Endometrial microvascular endothelial cells (primary cell): Measurements from ENCODE around the gene IL1RAPL2. TPM values are rescaled to one million over a fixed set of nuclear protein-coding genes. Genes with fewer than 3 reads are reported as not detected.
"Not testable (repeated sequence)": the region's sequence is repeated elsewhere in the genome, so short reads cannot be mapped to it uniquely, and the experiment has no call there.

Experiments used
- in situ Hi-C: cut with HindIII; loops from 2 replicates; pipeline ENCODE4 v1.10.0; 2017; ENCODE audit warnings: low sequenced_read_pairs, low pct_unique_long_range_greater_than_20kb; ENCODE audit errors: inconsistent ontology term
- total RNA-seq: library from RNA; depleted of rRNA; stranded (reverse); fragments of >200 nt; gene quantifications from one replicate; pipeline ENCODE4 v1.2.3, GENCODE V29; 2015; ENCODE audit errors: inconsistent ontology term

IL1RAPL2 gene
- total RNA-seq, 1 donor from 2014 or later, result not detected

DNA sequence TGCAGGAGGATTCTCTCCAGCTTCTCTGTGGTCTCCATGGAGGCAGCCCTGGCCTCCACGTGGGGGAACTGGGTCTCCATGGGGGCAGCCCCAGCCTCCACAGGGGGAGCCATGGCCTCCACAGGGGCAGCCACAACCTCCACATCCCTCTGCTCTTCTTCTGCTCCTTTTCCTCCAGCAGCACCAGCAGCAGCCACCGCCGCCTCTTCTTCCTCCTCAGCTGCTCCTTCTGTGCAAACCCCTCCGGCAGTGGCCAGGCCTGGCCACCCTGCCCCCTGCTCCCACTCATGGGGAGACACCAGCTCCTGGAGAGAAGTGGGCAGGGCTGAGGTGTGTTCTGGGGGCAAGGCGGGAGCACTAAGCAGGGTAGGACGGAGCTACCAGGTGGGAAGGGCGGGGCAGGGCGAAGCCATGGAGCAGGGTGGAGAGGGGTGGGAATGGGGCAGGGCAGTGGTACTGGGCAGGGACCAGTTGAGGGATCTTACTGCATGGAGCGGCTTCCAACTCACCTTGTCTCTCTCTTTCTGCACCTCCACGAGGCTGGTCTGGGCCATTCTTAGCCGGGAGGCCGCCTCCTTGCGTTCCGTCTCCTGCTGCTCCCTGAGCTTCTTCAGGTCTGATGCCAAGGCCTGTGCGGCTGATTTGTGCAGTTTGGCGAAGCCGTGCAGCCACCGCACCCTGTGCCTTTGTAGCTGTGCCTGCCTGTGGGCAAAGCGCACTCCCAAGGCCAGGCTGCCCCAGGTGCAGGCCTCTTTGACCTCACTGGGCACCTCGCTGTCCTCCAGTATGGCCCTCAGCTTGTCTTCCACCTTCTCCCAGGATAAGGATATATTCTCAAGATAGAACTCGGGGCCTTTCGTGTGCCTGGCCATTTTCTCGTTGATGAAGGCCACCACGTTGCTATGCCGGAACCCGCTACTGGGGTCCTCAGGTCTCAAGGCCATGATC lies 653.7 kb downstream of the IL1RAPL2 start:
- in situ Hi-C loops, result no loop called here

DNA sequence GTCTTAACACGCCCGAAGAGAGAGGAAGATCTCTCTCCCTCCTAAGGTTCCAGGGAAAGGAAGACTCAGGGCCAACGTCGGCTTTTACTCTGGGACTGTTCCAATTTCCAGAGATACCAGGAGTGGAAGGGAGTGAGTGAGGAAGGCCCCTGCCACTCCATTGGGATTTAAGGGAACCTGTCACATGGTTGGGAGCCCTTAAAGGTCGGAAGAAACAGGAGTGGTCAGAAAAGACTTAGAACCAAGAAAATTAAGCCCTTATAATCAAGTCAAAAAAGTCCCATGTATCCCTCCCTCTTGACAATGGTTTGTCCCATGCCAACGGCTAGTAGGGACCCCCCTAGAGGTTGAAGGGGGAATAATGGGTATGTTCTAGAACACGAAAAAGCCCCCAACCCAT lies 654.6 kb downstream of the IL1RAPL2 start, which contains the start of gene TEX13A:
Gene TEX13A, minus strand, starts transcription at position 59 of the 400 bp plus-strand sequence. CDS start 297 bp downstream, outside the sequence.
- in situ Hi-C loops, result no loop called here

DNA sequence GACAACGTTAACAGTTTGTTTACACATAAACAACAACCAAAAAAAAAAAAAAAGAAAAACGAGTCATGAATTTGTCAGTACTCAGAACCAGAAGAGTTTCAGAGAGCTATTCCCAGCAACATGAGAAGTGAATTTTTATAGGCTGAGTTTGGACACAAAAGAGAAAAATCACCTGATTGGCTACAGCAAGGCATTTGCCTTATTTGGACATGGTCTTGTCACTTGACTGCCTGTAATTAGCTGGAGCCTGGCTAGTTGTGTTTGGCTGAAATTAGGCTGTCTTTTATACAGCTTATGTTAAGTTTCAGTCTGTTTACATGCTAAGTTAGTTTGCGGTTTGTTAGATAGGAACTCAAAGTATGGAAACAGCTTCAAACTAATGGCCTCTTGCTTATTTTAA lies 655.4 kb downstream of the IL1RAPL2 start:
- in situ Hi-C loops, result no loop called here

DNA sequence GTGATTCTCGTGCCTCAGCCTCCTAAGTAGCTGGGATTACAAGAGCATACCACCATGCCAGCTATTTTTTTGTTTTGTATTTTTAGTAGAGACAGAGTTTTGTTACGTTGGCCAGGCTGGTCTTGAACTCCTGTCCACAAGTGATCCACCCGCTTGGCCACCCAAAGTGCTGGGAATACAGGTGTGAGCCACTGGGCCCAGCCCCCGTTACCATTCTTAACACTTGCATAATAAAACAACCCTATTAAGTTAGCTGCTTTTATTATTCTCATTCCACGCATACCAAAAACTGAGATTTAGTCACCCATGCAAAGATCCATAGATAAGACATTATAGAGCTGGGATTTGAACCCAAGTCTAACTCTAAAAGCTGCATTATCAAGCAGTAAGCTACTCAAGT lies 660.5 kb downstream of the IL1RAPL2 start:
- in situ Hi-C loops, result no loop called here

DNA sequence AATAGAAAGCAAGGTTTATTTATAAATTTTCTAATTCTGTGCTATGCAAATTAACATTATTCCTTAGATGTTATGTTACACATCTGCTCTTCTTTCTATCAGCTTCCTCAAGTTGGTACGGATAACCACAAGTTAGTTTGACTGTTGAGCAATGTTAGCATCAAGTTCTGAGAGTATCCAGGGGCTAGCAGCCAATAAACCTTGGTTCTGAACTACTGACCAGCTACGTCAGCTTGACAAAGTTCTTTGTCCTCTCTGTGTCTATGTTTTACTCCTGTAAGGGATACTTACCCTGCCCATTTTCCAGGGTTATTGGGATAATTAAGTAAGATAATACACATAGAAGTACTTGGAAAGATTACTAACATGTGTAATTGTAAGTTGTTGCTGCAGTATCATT lies 662.6 kb downstream of the IL1RAPL2 start:
- in situ Hi-C loops, result no loop called here

DNA sequence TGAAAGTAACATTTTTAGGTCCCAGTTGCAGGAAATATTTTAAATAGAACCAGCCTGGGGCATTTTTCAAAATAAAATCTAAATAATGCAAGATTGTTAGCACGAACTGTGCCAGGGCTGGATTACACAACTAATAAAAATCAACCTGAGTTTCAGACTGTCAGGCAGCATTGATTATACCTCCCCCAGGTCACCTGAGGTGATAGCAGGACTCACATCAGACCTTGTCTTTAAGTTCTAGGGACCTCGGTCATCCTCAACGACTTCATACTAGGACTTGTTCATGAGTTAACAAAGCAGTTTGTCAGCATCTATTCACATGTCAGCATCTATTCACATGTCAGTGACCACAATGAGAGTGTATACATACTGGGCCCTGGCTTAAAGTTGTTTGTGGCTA lies 663.1 kb downstream of the IL1RAPL2 start:
- in situ Hi-C loops, result no loop called here

DNA sequence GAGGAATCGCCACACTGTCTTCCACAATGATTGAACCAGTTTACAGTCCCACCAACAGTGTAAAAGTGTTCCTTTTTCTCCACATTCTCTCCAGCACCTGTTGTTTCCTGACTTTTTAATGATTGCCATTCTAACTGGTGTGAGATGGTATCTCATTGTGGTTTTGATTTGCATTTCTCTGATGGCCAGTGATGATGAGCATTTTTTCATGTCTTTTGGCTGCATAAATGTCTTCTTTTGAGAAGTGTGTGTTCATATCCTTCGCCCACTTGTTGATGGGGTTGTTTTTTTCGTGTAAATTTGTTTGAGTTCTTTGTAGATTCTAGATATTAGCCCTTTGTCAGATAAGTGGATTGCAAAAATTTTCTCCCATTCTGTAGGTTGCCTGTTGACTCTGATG lies 671.4 kb downstream of the IL1RAPL2 start:
- in situ Hi-C loops, result not testable (repeated sequence)

DNA sequence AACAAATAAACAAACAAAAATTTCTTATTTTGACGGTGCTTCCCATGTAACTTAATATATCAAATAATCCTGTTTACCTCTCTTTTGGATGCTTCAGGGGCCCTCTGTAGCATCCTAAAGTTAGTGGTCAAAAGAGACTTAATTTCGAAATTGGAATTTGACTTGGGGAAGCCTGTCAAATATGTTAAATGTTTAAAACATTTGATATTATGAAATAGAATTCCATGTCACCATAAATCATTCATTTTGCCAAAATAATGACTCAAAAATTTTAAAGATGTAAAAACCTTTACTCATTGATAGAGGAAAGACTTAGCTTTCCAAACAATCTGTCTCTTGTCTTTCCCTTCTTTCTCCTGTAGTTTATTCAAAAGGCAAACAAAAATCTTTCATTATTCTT lies 675.1 kb downstream of the IL1RAPL2 start:
- in situ Hi-C loops, result no loop called here

DNA sequence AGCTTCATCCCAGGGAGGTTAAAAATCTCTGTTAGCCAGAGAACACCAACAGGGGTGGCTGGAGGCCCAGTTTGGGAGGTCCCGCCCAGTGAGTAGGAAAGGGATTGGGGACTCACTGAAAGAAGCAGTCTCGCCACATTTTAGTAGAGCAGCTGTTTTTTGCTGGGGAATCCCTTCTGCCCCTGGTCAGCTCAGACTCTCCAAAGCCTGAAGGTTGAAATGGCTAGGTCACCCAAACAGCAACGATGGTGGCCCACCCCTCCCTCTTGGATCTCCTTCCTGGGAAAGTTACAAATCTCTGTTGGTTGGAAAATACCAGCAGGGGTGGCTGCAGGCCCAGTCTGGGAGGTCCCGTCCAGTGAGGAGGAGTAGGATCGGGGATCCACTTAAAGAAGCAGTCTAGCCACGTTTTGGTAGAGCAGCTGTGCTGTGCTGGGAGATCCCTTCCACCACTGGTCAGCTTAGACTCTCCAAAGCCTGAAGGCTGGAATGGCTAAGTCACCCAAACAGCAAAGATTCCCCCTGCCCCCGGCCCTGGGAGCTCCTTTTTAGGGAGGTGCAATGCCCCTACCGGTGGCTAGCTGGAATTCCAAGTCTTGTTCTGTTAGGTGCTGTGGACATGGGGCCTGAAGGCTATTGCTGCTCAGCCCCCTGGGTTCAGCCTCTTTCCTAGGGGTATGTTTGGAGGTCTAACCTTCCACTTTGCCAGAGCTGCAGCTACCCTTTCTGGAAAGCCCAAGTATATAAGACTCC lies 694.5 kb downstream of the IL1RAPL2 start:
- in situ Hi-C loops, result no loop called here

DNA sequence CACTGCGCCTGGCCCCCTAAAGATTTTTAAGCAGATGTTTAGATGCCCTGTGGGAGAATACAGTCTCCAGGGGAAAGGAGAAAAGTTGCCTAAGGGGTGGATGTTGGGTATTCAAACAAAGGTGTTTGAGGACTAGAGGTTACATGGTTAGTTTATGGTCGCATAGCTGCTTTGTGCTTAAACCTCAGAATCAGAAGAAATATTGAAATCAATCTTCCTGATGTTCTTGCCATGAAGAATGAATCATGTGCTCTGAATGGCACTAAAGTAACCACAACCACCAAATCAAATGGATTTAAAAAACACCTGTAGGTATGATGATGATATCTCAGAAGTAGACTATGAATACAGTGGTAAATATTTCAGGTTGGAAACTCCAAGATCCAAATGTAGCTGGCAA lies 697.2 kb downstream of the IL1RAPL2 start:
- in situ Hi-C loops, result no loop called here

DNA sequence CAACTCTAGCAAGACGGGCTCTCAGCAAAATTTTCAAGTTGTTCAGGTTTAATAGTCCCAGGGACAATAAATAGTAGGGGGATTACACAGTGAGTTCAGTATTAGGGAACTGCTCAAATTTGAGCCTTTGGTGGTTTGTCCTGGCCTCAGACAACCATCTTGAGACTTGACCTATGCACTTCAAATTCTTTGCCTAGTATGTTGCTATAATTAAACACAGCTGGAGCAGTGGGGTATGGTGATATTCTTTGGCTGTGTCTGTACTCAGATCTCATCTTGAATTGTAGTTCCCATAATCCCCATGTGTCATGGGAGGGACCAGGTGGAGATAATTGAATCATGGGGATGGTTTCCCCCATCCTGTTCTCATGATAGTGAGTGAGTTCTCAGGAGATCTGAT lies 697.8 kb downstream of the IL1RAPL2 start:
- in situ Hi-C loops, result no loop called here

DNA sequence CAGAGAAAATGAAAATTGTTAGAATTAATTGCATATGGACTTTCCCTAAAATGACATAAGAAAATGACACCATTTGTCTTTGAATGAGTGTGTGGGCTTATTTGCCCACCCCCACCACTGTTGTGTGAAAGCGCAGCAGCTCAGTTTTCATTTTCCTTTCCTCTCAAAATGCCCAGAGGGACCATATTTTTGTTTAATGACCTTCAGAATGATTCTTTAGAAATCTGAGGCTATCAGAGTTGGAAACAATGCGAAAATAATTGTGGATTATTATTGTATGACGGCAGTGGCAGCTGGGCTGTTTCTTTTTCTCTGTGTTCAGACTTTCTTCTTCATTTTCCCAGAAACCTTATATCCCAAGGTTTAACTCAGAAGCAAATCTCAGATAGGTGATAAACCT lies 699.1 kb downstream of the IL1RAPL2 start:
- in situ Hi-C loops, result no loop called here

DNA sequence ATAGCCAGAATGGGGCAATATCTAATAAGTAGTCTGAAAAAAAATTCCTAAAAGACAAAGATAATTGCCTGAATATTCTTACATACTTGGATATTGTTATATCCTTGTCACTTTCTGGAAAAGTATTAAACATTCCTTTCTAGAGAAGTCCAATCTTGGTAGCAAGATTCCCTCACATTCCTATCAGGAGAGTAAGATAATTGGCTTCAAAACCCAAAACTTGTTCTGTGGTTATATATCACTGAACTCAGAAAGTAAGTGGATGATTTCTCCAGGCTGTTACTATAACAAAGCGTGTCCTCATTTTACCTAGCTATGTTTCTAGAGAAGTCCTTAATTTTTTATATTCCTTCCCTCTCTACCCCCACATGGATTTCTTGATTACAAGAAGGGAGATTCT lies 700.5 kb downstream of the IL1RAPL2 start:
- in situ Hi-C loops, result no loop called here

DNA sequence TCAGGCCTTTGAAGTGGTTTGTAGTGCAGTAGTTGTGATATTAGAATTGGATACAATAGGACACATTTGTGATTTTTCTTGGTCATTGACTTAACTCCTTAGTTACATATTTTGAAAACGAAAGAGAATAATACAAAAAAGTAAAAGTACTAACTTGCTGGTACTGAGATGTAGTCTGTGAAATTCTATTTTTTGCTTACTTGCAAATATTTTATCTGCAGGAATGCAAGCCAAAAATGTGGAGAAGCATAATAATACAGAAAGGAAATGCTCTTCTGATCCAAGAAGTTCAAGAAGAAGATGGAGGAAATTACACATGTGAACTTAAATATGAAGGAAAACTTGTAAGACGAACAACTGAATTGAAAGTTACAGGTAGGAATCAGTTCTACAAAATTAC lies 701.2 kb downstream of the IL1RAPL2 start:
- in situ Hi-C loops, result no loop called here

DNA sequence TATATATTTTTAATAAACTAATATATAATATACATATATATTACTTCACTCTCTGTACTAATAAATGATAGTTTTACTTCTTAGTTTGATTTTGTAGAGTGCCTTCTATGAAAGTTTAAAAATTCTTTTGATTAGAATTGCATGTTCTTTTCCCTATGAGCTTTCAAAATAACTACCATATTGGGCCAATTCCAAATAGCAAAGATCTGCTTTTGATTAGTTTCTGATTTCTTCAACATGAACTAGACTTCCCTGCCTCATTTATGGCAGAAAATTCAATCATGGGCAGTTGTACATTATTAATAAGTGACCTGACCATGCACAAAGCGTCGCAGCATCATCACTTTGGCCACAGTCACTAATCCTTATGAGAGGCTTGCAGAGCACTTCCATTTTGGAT lies 703.4 kb downstream of the IL1RAPL2 start:
- in situ Hi-C loops, result no loop called here

DNA sequence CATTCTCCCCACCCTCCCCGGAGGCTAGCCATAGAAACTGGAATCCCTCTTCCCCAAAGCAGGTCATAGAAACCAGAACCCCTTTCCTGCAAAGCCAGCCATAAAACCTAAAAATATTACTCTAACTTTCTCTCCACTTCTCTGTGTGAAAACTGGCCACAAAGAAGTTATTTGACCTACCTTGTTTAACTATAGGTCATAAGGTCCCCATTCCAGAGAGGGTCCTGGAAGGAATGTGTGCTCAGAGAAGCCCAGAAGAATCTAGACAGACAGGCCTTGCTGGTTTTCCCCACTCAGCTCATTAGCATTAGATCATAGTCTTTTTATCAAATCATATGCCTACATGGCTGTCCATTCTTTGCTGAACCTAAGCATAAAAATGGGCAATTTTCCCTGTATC lies 707.3 kb downstream of the IL1RAPL2 start:
- in situ Hi-C loops, result no loop called here

DNA sequence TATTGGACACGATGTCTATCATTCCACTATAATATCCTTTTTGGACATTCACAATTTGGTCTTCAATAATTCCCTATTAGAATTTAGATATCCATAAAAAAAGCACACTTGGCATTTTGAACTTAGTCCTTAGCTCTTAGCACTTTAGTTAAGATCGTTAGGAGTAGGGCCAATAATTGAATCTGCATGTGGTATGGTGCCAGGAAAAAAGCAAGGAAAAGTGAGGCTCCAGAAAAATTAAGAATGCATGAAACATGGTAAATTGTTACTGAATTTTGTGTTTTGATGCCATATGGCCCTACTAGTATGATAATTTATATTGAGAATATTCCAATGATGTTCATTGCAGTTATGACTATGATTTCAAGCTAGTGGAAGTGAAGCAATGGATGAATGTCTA lies 708.1 kb downstream of the IL1RAPL2 start:
- in situ Hi-C loops, result no loop called here

DNA sequence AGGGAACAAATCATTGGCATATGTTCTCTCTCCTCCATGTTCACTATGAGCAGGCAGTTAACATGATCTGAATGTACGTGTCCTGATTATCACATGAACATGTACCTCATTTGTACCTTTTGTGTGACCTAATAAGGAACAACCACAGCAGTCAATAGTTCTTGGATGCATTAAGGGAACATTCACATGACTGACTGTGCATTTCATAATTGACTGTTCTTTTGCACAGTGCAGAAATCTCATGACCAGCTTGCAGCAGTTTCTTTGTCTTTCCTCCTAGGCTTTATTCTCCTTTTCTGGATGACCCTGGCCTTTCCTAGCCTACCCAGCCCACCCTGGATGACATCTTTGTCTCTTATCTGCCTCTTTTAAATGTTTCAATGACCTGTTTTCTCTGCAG lies 711.1 kb downstream of the IL1RAPL2 start:
- in situ Hi-C loops, result no loop called here

DNA sequence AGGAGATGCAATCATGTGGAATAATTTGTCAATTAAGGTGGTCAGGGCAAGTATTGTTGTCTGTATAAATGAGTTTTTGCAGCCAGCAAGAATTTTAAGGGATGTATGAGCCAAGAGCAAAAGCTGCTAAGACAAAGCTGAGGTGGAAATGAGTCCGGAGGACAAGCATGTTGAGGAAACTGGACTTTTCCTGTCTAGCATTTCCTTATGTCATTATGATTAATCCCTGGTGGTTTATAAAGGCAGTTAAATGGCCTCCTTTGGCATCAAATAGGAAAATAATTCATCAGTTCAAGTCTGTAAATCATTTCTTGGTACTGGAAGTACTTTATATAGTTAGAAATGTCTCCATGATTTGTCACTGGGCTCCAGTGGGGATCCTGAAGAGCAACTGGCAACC lies 716.1 kb downstream of the IL1RAPL2 start:
- in situ Hi-C loops, result no loop called here

DNA sequence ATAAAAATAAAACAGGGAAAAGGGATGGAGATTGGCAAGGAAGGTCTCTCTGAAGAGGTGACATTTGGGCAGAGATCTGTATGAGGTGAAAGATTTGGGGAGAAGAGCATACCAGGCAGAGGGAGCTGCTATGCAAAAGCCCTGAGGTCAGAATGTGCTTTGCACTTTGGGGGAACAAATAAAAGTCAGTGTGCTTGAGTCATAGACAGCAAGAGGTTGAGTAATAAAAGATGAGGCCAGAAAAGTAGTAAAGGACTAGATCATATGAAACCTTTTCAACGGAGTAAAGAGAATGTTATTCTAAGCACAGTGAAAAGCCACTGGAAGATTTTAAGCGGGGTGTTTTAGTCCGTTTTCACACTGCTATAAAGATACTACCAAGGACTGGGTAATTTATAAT lies 731.0 kb downstream of the IL1RAPL2 start:
- in situ Hi-C loops, result no loop called here
